ENCODE measurements around the gene TET2.

Gene TET2

DNA sequence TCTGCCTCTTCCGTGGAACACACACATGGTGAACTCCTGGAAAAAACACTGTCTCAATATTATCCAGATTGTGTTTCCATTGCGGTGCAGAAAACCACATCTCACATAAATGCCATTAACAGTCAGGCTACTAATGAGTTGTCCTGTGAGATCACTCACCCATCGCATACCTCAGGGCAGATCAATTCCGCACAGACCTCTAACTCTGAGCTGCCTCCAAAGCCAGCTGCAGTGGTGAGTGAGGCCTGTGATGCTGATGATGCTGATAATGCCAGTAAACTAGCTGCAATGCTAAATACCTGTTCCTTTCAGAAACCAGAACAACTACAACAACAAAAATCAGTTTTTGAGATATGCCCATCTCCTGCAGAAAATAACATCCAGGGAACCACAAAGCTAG, 87.9 kb downstream of the TET2 start:
- no peaks in the 10 kb centered on the region for H3K27me3 ChIP-seq
- H3K36me3 ChIP-seq, result peaks cover 9 to 29% (median 20%) of the 10 kb centered on the region in 3 donors
- H3K9me3 ChIP-seq, result no peaks in the 10 kb centered on the region
- H3K4me1 ChIP-seq, result peaks cover 0 to 19% (median 2%) of the 10 kb centered on the region in 4 donors
- intact Hi-C loops (cut with DNase I; ENCODE audit: low total_unique reads), result no loop called here
- no peak for DNase-seq
- no peak overlapping the region for H3K27ac ChIP-seq
- TF ChIP-seq, protein P1, sequence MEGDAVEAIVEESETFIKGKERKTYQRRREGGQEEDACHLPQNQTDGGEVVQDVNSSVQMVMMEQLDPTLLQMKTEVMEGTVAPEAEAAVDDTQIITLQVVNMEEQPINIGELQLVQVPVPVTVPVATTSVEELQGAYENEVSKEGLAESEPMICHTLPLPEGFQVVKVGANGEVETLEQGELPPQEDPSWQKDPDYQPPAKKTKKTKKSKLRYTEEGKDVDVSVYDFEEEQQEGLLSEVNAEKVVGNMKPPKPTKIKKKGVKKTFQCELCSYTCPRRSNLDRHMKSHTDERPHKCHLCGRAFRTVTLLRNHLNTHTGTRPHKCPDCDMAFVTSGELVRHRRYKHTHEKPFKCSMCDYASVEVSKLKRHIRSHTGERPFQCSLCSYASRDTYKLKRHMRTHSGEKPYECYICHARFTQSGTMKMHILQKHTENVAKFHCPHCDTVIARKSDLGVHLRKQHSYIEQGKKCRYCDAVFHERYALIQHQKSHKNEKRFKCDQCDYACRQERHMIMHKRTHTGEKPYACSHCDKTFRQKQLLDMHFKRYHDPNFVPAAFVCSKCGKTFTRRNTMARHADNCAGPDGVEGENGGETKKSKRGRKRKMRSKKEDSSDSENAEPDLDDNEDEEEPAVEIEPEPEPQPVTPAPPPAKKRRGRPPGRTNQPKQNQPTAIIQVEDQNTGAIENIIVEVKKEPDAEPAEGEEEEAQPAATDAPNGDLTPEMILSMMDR (IDR thresholded peaks at IDR 0.05), result no peak
- H3K4me3 ChIP-seq, result no peak overlapping the region

DNA sequence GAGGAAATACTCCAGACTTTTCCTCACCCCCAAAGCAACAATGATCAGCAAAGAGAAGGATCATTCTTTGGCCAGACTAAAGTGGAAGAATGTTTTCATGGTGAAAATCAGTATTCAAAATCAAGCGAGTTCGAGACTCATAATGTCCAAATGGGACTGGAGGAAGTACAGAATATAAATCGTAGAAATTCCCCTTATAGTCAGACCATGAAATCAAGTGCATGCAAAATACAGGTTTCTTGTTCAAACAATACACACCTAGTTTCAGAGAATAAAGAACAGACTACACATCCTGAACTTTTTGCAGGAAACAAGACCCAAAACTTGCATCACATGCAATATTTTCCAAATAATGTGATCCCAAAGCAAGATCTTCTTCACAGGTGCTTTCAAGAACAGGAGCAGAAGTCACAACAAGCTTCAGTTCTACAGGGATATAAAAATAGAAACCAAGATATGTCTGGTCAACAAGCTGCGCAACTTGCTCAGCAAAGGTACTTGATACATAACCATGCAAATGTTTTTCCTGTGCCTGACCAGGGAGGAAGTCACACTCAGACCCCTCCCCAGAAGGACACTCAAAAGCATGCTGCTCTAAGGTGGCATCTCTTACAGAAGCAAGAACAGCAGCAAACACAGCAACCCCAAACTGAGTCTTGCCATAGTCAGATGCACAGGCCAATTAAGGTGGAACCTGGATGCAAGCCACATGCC, 89.7 kb downstream of the TET2 start:
- Histone ChIP-seq H3K4me3 (no peak overlapping the region), H3K27me3 (no peaks in the 10 kb centered on the region), H3K36me3 (peaks cover 9 to 29% (median 20%) of the 10 kb centered on the region in 3 donors), H3K27ac (no peak overlapping the region), H3K9me3 (no peaks in the 10 kb centered on the region), H3K4me1 (peaks cover 0 to 14% (median 0%) of the 10 kb centered on the region in 4 donors)
- intact Hi-C loops (cut with DNase I; ENCODE audit: low total_unique reads), result no loop called here
- DNase-seq, result no peak
- TF ChIP-seq, protein P1 (IDR thresholded peaks at IDR 0.05), result no peak

- H3K36me3 ChIP-seq, result peaks cover 9 to 29% (median 20%) of the 10 kb centered on the region in 3 donors
- H3K27ac ChIP-seq, result no peak overlapping the region
- peaks cover 0 to 18% (median 2%) of the 10 kb centered on the region in 4 donors for H3K4me1 ChIP-seq
- no peak overlapping the region for H3K4me3 ChIP-seq
- no peak for DNase-seq
- intact Hi-C loops (cut with DNase I; ENCODE audit: low total_unique reads), result no loop called here
- no peaks in the 10 kb centered on the region for H3K9me3 ChIP-seq
- H3K27me3 ChIP-seq, result no peaks in the 10 kb centered on the region
- TF ChIP-seq, protein P1 (IDR thresholded peaks at IDR 0.05), result no peak
Observed at GRCh38 chr4:105236916-105237311, 90.2 kb downstream of the TET2 start.

- intact Hi-C loops (cut with DNase I; ENCODE audit: low total_unique reads), result no loop called here
- no peaks in the 10 kb centered on the region for H3K27me3 ChIP-seq
Observed at GRCh38 chr4:105240037-105240436, 93.4 kb downstream of the TET2 start.

DNA sequence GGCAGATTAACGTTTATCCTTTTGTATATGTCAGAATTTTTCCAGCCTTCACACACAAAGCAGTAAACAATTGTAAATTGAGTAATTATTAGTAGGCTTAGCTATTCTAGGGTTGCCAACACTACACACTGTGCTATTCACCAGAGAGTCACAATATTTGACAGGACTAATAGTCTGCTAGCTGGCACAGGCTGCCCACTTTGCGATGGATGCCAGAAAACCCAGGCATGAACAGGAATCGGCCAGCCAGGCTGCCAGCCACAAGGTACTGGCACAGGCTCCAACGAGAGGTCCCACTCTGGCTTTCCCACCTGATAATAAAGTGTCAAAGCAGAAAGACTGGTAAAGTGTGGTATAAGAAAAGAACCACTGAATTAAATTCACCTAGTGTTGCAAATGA, 94.8 kb downstream of the TET2 start:
- DNase-seq, result no peak
- no peak overlapping the region for H3K27ac ChIP-seq

More at GRCh38 chr4:105240037-105240436, 93.4 kb downstream of the TET2 start:
- TF ChIP-seq, protein P1 (IDR thresholded peaks at IDR 0.05), result no peak
- no peak overlapping the region for H3K27ac ChIP-seq
- no peak for DNase-seq
- no peaks in the 10 kb centered on the region for H3K9me3 ChIP-seq
- H3K4me1 ChIP-seq, result peaks cover 0 to 13% (median 3%) of the 10 kb centered on the region in 4 donors
- peaks cover 0 to 28% (median 16%) of the 10 kb centered on the region in 3 donors for H3K36me3 ChIP-seq
- H3K4me3 ChIP-seq, result no peak overlapping the region

More for the DNA sequence above, 94.8 kb downstream of the TET2 start:
- Histone ChIP-seq H3K9me3 (no peaks in the 10 kb centered on the region), H3K36me3 (peaks cover 0 to 16% (median 3%) of the 10 kb centered on the region in 3 donors), H3K27me3 (no peaks in the 10 kb centered on the region), H3K4me1 (peaks cover 0 to 27% (median 9%) of the 10 kb centered on the region in 4 donors), H3K4me3 (no peak overlapping the region)
- TF ChIP-seq, protein P1 (IDR thresholded peaks at IDR 0.05), result no peak
- intact Hi-C loops (cut with DNase I; ENCODE audit: low total_unique reads), result no loop called here
